HepG2 (cell line): ENCODE data around the gene GNG3. TPM values are rescaled to one million over a fixed set of nuclear protein-coding genes. Genes with fewer than 3 reads are reported as not detected.
A peak's percentile ranks its signal among the peaks of the same experiment; 100 is the strongest.

Experiments used
- ADNP ChIP-seq: sonication (generic); formaldehyde crosslinking; IDR thresholded peaks from 2 replicates; pipeline ENCODE4 v1.4.0; 2020; ENCODE audit warnings: missing genetic modification reagents
- DPF2 ChIP-seq: sonication (generic); formaldehyde crosslinking; IDR thresholded peaks from 2 replicates; pipeline ENCODE4 v1.4.0; 2020; ENCODE audit warnings: mild to moderate bottlenecking, low read depth, missing genetic modification reagents, borderline replicate concordance
- FOXJ3 ChIP-seq: sonication (generic); formaldehyde crosslinking; IDR thresholded peaks from 2 replicates; pipeline ENCODE4 v1.4.0; 2020; ENCODE audit warnings: missing genetic modification reagents, mild to moderate bottlenecking, borderline replicate concordance
- HDAC2 ChIP-seq: sonication (generic); formaldehyde crosslinking; IDR thresholded peaks from 2 replicates; pipeline ENCODE4 v1.4.0; 2020; ENCODE audit warnings: missing genetic modification reagents
- HNRNPLL ChIP-seq: fragments of 200-400 bp; formaldehyde crosslinking; IDR thresholded peaks from 2 replicates; pipeline ENCODE4 v1.6.1; 2017; ENCODE audit warnings: mild to moderate bottlenecking, low read depth, low read length; ENCODE audit not compliant: poor library complexity, severe bottlenecking
- HNRNPUL1 ChIP-seq: fragments of 200-400 bp; formaldehyde crosslinking; IDR thresholded peaks from 2 replicates; pipeline ENCODE4 v1.6.1; 2017; ENCODE audit warnings: low read depth, mild to moderate bottlenecking, low read length, moderate library complexity
- KLF6 ChIP-seq: IDR thresholded peaks from 2 replicates; pipeline ENCODE4 v1.8.0; 2016; ENCODE audit warnings: missing biosample characterization, missing genetic modification reagents
- MYC ChIP-seq: sonication (generic); formaldehyde crosslinking; IDR thresholded peaks from 2 replicates; pipeline ENCODE4 v1.9.0; 2021; ENCODE audit warnings: missing genetic modification reagents, borderline replicate concordance
- RXRA ChIP-seq: sonication (generic); formaldehyde crosslinking; IDR thresholded peaks from 2 replicates; pipeline ENCODE4 v1.5.1; 2020; ENCODE audit warnings: missing genetic modification reagents
- SRY ChIP-seq: sonication (generic); formaldehyde crosslinking; IDR thresholded peaks from 2 replicates; pipeline ENCODE4 v1.8.0; 2022; ENCODE audit warnings: mild to moderate bottlenecking, missing genetic modification reagents
- ZBTB49 ChIP-seq: sonication (generic); formaldehyde crosslinking; IDR thresholded peaks from 2 replicates; pipeline ENCODE4 v1.4.0; 2020; ENCODE audit warnings: missing genetic modification reagents, borderline replicate concordance
- ZIK1 ChIP-seq: sonication (generic); formaldehyde crosslinking; IDR thresholded peaks from 2 replicates; pipeline ENCODE4 v1.5.0; 2020; ENCODE audit warnings: mild to moderate bottlenecking, low read depth, missing genetic modification reagents, borderline replicate concordance
- ZKSCAN5 ChIP-seq: sonication (generic); formaldehyde crosslinking; IDR thresholded peaks from 2 replicates; pipeline ENCODE4 v1.5.1; 2020; ENCODE audit warnings: mild to moderate bottlenecking, missing genetic modification reagents
- ZNF232 ChIP-seq: sonication (generic); formaldehyde crosslinking; IDR thresholded peaks from 2 replicates; pipeline ENCODE4 v1.4.0; 2020; ENCODE audit warnings: missing genetic modification reagents, borderline replicate concordance
- ZNF563 ChIP-seq: sonication (generic); formaldehyde crosslinking; IDR thresholded peaks from 2 replicates; pipeline ENCODE4 v1.8.0; 2022; ENCODE audit warnings: mild to moderate bottlenecking, moderate library complexity, missing genetic modification reagents
- ZNF567 ChIP-seq: sonication (generic); formaldehyde crosslinking; IDR thresholded peaks from 2 replicates; pipeline ENCODE4 v1.8.1; 2023; ENCODE audit warnings: mild to moderate bottlenecking, missing genetic modification reagents, borderline replicate concordance
- ZNF710 ChIP-seq: sonication (generic); formaldehyde crosslinking; IDR thresholded peaks from 2 replicates; pipeline ENCODE4 v1.5.0; 2020; ENCODE audit warnings: mild to moderate bottlenecking, missing genetic modification reagents, borderline replicate concordance
- ZNF816 ChIP-seq: sonication (generic); formaldehyde crosslinking; IDR thresholded peaks from 2 replicates; pipeline ENCODE4 v1.8.0; 2022; ENCODE audit warnings: missing genetic modification reagents, mild to moderate bottlenecking, borderline replicate concordance
- ZSCAN20 ChIP-seq: sonication (generic); formaldehyde crosslinking; IDR thresholded peaks from 2 replicates; pipeline ENCODE4 v1.4.0; 2020; ENCODE audit warnings: missing genetic modification reagents, mild to moderate bottlenecking, borderline replicate concordance
- polyA plus RNA-seq, 8 experiments: library from polyadenylated mRNA; depleted of rRNA in 3 of 8; stranded (reverse) in 7 of 8; unstranded in 1 of 8; fragments of >200 nt; fragmentation: Illumina TruSeq in 4 of 8; extraction: Trizol in 4 of 8; gene quantifications; 2 replicates each; pipeline versions ENCODE4 v1.2.1 to v1.2.3, GENCODE V29; 2011 to 2016; ENCODE audit warnings: low read depth in 4 of 8, missing spikeins in 1 of 8, mixed read lengths in 1 of 8; ENCODE audit not compliant: insufficient read depth in 1 of 8
- total RNA-seq, 5 experiments: library from RNA; depleted of rRNA; stranded (reverse); fragments of >200 nt; fragmentation: Illumina TruSeq; extraction: Trizol; gene quantifications; 2 replicates each; pipeline ENCODE4 v1.2.3, GENCODE V29; 2016; ENCODE audit warnings: low read depth in 1 of 5
- TF ChIP-seq, protein P1 (sequence below): sonication (generic); formaldehyde crosslinking; conservative IDR thresholded peaks from 2 replicates; pipeline ENCODE4 v1.4.0; 2020; ENCODE audit warnings: missing genetic modification reagents

Gene GNG3
- total and polyA plus RNA-seq, 2 of the 13 experiments (the other 11 are each of a cell fraction or from before 2014, with no cell fraction given) = not detected

DNA sequence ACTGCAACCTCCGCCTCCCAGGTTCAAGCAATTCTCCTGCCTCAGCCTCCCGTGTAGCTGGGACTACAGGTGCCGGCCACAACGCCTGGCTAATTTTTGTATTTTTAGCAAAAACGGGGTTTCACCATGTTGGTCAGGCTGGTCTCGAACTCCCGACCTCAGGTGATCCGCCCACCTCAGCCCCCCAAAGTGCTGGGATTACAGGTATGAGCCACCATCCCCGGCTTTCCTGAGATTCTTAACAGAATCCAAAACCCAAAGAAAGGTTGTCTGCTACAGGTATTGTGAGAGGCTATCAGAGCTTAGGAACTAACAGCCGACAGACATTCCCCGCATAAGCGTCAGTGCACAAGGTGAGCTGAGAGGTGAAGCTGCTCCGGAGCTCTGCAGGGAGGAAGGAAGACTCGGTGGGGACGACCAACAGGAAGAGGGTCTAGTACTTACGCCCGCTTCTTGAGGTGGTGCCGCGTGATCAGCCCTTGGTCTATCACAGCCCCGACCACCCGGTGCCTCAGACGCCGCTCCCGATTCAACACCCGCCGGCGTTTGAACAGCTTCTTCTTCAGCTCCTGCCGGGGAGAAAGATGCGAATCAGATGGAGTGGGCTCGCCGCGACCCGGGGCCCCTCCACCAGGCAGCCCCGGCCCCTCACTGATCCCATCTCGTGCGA lies 42.9 kb upstream of the GNG3 start (continued):
- TF ChIP-seq ZSCAN20 (CRISPR knock-in tag) (peak; percentile 86; the same call in 1 of the 2 replicates), ZNF710 (CRISPR knock-in tag) (no peak), HNRNPLL (no peak), SRY (CRISPR knock-in tag) (no peak), HDAC2 (CRISPR knock-in tag) (no peak), ZBTB49 (CRISPR knock-in tag) (no peak), ZNF563 (CRISPR knock-in tag) (no peak), HNRNPUL1 (no peak), ZKSCAN5 (no peak), KLF6 (CRISPR knock-in tag) (no peak), ZIK1 (no peak), DPF2 (CRISPR knock-in tag) (no peak), ZNF232 (CRISPR knock-in tag) (no peak; the same call in 1 of the 2 replicates), ZNF816 (CRISPR knock-in tag) (no peak), RXRA (CRISPR knock-in tag) (no peak), ADNP (CRISPR knock-in tag) (no peak; the same call in 1 of the 2 replicates), FOXJ3 (no peak), ZNF567 (CRISPR knock-in tag) (no peak), MYC (CRISPR knock-in tag) (no peak)
- TF ChIP-seq, protein P1, sequence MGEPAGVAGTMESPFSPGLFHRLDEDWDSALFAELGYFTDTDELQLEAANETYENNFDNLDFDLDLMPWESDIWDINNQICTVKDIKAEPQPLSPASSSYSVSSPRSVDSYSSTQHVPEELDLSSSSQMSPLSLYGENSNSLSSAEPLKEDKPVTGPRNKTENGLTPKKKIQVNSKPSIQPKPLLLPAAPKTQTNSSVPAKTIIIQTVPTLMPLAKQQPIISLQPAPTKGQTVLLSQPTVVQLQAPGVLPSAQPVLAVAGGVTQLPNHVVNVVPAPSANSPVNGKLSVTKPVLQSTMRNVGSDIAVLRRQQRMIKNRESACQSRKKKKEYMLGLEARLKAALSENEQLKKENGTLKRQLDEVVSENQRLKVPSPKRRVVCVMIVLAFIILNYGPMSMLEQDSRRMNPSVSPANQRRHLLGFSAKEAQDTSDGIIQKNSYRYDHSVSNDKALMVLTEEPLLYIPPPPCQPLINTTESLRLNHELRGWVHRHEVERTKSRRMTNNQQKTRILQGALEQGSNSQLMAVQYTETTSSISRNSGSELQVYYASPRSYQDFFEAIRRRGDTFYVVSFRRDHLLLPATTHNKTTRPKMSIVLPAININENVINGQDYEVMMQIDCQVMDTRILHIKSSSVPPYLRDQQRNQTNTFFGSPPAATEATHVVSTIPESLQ (CRISPR knock-in tag) = no peak
